ENCODE measurements around the gene DGKQ. TPM values are rescaled to one million over a fixed set of nuclear protein-coding genes. Genes with fewer than 3 reads are reported as not detected.

Gene DGKQ
- total and polyA plus RNA-seq, 2 of the 13 experiments (the other 11 are each of a cell fraction or from before 2014, with no cell fraction given), result 4.5 to 7.2 TPM

GRCh38 chr4:993111-994029 is 20.0 kb upstream of the DGKQ start, which contains the start of gene SLC26A1 (continued):
- TF ChIP-seq ZBTB33 (CRISPR knock-in tag; IDR thresholded peaks at IDR 0.05) (no peak), ZNF660 (CRISPR knock-in tag; IDR thresholded peaks at IDR 0.05; ENCODE audit: borderline replicate concordance, low read depth) (no peak), ZNF580 (CRISPR knock-in tag; IDR thresholded peaks at IDR 0.05; ENCODE audit: borderline replicate concordance, low read depth) (peak; percentile 42; the same call in 1 of the 2 replicates), ELF4 (CRISPR knock-in tag; IDR thresholded peaks at IDR 0.05; ENCODE audit: borderline replicate concordance) (0 out of 2 replicates have a peak, but pooled peaks have one; percentile 50), POLR2A (IDR thresholded peaks at IDR 0.05; ENCODE audit: insufficient read depth in 1 of 2, low read depth in 2 of 2, low read length in 2 of 2) (peak in 1 of 2 experiments; percentile 72; a peak in 2 of 4 replicates), MTF2 (CRISPR knock-in tag; IDR thresholded peaks at IDR 0.05; ENCODE audit: borderline replicate concordance) (no peak), ZNF414 (CRISPR knock-in tag; IDR thresholded peaks at IDR 0.05) (peak; percentile 86), DMTF1 (CRISPR knock-in tag; IDR thresholded peaks at IDR 0.05) (no peak), HMG20A (CRISPR knock-in tag; IDR thresholded peaks at IDR 0.05; ENCODE audit: borderline replicate concordance) (no peak; the same call in 1 of the 2 replicates), HCFC1 (IDR thresholded peaks at IDR 0.05; ENCODE audit: low read depth, low read length) (peak; percentile 6; the same call in 1 of the 2 replicates), ZNF644 (CRISPR knock-in tag; IDR thresholded peaks at IDR 0.05; ENCODE audit: low read depth) (no peak), CENPBD1 (CRISPR knock-in tag; IDR thresholded peaks at IDR 0.05; ENCODE audit: borderline replicate concordance, low read depth) (no peak), ZNF234 (CRISPR knock-in tag; conservative IDR thresholded peaks at IDR 0.05) (no peak), ZBTB42 (CRISPR knock-in tag; IDR thresholded peaks at IDR 0.05) (no peak; the same call in 1 of the 2 replicates), IRF2 (CRISPR knock-in tag; IDR thresholded peaks at IDR 0.05) (peak; percentile 45; the same call in 1 of the 2 replicates), ADNP (CRISPR knock-in tag; IDR thresholded peaks at IDR 0.05) (no peak), ZNF543 (CRISPR knock-in tag; IDR thresholded peaks at IDR 0.05) (peak; percentile 75; the same call in 1 of the 2 replicates), ZNF770 (CRISPR knock-in tag; IDR thresholded peaks at IDR 0.05) (0 out of 2 replicates have a peak, but pooled peaks have one; percentile 48), EEA1 (CRISPR knock-in tag; IDR thresholded peaks at IDR 0.05; ENCODE audit: borderline replicate concordance) (no peak; the same call in 1 of the 2 replicates), ZNF563 (CRISPR knock-in tag; IDR thresholded peaks at IDR 0.05) (peak; percentile 57; the same call in 1 of the 2 replicates)
